SK-N-MC (cell line): ENCODE data around the gene ZDHHC14.
"Not testable (repeated sequence)": the region's sequence is repeated elsewhere in the genome, so short reads cannot be mapped to it uniquely, and the experiment has no call there.

ENCODE experiments used
- EZH2 ChIP-seq: fragments of 200-600 bp; sonication (generic); IDR thresholded peaks from one replicate; pipeline ENCODE4 v1.6.1; 2017; ENCODE audit warnings: antibody characterized with exemption
- POLR2AphosphoS5 ChIP-seq: IDR thresholded peaks from 2 replicates; pipeline ENCODE4 v1.6.1; 2012; ENCODE audit warnings: mild to moderate bottlenecking, low read depth, low read length, borderline replicate concordance

DNA sequence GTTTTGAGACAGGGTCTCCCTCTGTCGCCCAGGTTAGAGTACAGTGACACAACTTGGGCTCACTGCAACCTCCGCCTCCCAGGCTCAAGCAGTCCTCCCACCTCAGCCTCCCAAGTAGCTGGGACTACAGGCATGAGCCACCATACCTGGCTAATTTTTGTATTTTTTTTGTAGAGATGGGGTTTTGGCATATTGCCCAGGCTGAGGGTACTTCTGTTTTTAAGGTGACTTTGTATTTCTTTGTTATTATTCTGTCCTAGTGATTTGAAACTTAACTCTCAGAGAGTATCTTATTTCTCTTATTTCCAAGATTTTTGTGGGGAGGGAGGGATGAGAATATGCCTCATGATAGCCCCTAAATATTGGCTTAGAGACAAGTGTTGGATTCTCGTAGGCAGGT lies 43.7 kb upstream of the ZDHHC14 start:
- not testable (repeated sequence) for TF ChIP-seq EZH2, POLR2AphosphoS5
